Measurements from ENCODE around the gene MEF2D.

MEF2D gene

DNA sequence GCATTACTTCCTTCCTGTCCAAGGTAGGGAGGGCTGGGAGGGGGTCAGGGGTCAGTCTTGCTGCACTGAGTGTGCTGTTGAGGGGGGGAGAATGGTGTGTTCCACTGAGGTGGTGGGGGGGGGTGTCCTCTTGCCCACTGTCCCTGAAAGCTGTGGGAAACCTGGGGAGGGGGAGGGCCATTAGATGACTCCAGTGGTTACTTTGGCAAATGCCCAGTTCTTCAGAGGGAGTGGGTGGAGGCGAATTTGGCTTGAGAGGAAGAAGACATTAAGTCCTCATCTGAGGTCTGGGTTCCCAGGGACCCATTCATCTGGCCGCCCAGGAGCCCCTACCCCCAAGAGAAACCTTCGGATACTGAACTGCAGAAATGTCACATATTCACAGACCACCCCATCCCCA is 36.2 kb downstream of the MEF2D start:
- TF ChIP-seq, protein P1, sequence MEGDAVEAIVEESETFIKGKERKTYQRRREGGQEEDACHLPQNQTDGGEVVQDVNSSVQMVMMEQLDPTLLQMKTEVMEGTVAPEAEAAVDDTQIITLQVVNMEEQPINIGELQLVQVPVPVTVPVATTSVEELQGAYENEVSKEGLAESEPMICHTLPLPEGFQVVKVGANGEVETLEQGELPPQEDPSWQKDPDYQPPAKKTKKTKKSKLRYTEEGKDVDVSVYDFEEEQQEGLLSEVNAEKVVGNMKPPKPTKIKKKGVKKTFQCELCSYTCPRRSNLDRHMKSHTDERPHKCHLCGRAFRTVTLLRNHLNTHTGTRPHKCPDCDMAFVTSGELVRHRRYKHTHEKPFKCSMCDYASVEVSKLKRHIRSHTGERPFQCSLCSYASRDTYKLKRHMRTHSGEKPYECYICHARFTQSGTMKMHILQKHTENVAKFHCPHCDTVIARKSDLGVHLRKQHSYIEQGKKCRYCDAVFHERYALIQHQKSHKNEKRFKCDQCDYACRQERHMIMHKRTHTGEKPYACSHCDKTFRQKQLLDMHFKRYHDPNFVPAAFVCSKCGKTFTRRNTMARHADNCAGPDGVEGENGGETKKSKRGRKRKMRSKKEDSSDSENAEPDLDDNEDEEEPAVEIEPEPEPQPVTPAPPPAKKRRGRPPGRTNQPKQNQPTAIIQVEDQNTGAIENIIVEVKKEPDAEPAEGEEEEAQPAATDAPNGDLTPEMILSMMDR (IDR thresholded peaks at IDR 0.05) = no peak
- peak overlapping the region; percentile 23 for H3K4me3 ChIP-seq
- no peak for DNase-seq (ENCODE audit: low spot score)
- peak overlapping the region; percentile 76 to 87 for H3K27ac ChIP-seq

DNA sequence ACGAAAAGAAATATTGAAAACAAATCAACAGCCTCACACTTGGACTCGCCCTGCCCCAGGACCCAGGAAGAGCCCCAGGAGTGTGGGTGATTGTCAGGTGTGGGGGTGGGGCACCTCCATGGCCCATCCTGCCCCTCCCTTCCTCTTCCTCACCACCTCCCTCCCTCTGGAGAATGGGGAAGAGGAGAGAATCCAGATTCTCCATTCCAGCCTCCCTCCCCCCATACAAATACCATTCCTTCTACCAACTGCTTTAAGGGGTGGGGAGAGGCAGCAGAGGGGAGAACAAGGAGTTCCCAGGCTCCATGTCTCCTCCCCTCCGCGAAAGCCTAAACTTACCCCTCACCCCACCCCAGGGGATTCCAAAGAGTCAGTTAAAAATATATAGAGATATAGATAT is 36.7 kb downstream of the MEF2D start:
- H3K27ac ChIP-seq = peak overlapping the region; percentile 76 to 87
- DNase-seq (ENCODE audit: low spot score) = peak; percentile 89
- TF ChIP-seq, protein P1 (IDR thresholded peaks at IDR 0.05) = no peak
- H3K4me3 ChIP-seq = peak overlapping the region; percentile 22

DNA sequence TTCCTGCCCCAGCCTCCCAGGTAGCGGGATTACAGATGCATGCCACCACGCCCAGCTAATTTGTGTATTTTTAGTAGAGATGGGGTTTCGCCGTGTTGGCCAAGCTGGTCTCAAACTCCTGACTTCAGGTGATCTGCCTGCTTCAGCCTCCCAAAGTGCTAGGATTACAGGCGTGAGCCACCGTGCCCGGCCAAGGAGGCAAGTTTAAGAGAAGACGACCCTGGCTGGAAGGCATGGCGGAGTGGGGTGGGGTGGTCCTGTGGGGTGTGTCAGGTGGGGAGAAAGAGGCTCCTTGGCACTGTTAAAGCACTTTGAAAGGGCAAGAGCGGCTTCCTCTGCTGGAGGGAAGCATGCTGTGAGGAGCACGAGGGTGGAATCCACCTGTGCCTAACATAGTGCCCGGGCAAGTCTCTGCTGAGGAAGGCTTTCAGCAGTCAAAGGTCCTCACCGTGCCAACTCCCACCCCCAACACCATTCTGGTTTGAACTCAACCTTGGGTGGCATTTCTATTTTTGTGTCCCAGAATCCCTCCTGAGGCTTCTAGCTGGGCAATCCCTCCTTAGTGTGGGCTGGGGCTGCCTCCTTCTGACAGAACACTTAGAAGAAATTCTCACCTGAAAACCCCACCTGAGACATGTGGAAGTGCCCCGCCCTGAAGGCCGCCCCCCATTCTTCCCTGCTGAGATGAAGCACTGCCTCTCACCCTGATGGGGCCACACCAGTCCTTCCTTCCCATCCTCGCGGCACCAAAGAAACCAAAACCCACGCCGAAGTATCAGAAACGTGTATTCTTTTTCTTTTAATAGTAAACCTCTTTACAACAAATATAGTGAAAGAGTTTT is 37.4 kb downstream of the MEF2D start:
- Histone ChIP-seq H3K27ac (peak overlapping the region; percentile 76 to 87), H3K4me3 (peak overlapping the region; percentile 22)
- TF ChIP-seq, protein P1 (IDR thresholded peaks at IDR 0.05) = no peak
- DNase-seq (ENCODE audit: low spot score) = no peak

DNA sequence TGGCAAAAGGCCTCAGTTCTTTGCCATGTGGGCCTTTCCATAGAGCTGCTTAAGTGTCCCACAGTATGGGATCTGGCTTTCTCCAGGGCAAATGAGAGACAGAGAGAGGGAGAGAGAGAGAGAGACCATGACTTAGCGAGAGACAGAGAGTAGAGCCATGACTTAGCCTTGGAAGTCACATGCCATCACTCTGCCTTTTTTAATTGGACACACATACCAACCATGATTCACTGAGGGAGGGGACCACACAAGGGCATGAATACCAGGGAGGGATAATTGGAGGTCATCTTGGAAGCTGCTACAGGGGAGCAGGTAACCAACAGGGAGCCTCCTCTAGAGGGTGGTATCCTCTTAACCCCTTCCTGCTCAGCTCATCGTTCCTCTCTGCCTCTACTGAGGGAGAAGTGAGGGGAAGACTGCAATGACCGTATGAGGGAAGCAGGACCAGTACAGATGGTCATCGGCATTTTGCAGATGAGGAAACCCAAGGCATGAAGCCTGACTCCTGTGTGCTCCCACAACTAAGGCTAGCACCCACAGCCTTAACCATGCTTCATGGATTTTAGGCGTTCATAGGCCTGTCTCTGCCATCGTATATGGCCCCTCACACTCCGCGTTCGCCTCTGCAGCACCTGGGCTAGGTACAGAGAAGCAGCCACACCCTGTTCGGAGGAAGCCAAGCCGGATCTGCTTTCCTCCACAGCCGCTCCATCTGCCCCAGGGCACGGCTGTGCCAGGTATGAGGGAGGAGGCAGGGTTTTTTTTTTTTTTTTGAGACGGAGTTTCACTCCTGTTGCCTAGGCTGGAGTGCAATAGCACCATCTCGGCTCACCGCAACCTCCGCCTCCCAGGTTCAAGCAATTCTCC is 38.6 kb downstream of the MEF2D start:
- no peak for DNase-seq (ENCODE audit: low spot score)
- TF ChIP-seq, protein P1 (IDR thresholded peaks at IDR 0.05) = no peak
- Histone ChIP-seq H3K4me3 (no peak overlapping the region), H3K27ac (peak overlapping the region; percentile 40 to 75)

DNA sequence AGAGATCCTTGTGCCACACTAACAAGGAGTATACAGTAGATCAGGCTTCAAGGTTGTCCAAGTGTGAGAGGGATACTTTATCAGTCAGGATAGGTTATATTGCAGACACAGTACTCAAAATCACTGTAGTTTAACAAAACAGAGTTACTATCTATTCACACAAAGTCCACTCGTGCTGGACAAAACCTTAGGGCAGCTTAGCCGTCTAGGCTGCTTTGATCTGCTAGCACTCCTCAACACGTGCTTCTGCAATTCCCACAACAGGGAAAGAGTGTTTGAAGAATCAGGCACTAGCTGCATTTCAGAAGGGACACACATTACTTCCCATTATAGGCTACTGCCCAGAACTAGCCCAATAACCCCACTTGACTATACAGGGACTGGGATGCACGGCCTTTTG is 39.5 kb downstream of the MEF2D start:
- Histone ChIP-seq H3K27ac (peak overlapping the region; percentile 40 to 75), H3K4me3 (no peak overlapping the region)
- TF ChIP-seq, protein P1 (IDR thresholded peaks at IDR 0.05) = no peak
- no peak for DNase-seq (ENCODE audit: low spot score)

DNA sequence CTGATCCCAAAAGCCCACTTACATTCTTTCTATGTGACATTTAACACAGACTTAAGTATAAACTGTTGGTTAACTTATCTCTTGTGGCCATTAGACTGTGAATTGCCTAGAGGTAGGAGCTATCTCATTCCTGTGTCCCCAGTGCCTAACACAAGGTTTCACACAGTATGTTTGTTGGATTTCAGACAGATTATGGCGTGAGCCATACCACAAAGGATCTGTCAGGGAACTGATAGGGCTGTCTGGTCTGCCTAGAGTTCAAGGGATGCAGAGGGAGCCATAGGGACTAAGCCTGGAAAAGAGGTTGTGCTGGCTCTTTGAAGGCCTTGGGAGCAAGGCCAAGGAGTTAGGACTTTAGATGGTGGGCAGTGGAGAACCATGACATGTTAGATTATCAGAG is 40.0 kb downstream of the MEF2D start:
- TF ChIP-seq, protein P1 (IDR thresholded peaks at IDR 0.05) = no peak
- peak overlapping the region; percentile 40 to 75 for H3K27ac ChIP-seq

More for the DNA sequence above, 40.0 kb downstream of the MEF2D start:
- DNase-seq (ENCODE audit: low spot score) = no peak
- no peak overlapping the region for H3K4me3 ChIP-seq

All from coronary artery (tissue), 2 donors.